Astrocyte (in vitro differentiated cells and primary cell): ENCODE results near the gene TTYH3. TPM values are rescaled to one million over a fixed set of nuclear protein-coding genes. Genes with fewer than 3 reads are reported as not detected.
A peak's percentile ranks its signal among the peaks of the same experiment; 100 is the strongest.
"Not testable (repeated sequence)": the region's sequence is repeated elsewhere in the genome, so short reads cannot be mapped to it uniquely, and the experiment has no call there.

Experiments used
- DNase-seq: peaks from one replicate; pipeline ENCODE4 v3.0.0-alpha.2; 2010; ENCODE audit warnings: low read depth
- FAIRE-seq: peaks from 2 replicates; lab custom pipeline; 2011; peaks lifted over from hg19 to GRCh38; lab: Jason Lieb, UNC
- H2AFZ ChIP-seq: 2 replicates; pipeline ENCODE4 v1.6.0; 2012; ENCODE audit warnings: low read depth, low read length, inconsistent platforms
- H3K27ac ChIP-seq: 2 replicates; pipeline ENCODE4 v1.5.1; 2011; ENCODE audit warnings: low read depth, low read length, inconsistent platforms
- H3K27me3 ChIP-seq: 2 replicates; pipeline ENCODE4 v1.6.0; 2011; ENCODE audit warnings: low read length, inconsistent platforms; ENCODE audit not compliant: insufficient read depth
- H3K36me3 ChIP-seq: 2 replicates; pipeline ENCODE4 v1.5.1; 2011; ENCODE audit warnings: low read length, inconsistent platforms; ENCODE audit not compliant: insufficient read depth
- H3K4me1 ChIP-seq: 2 replicates; pipeline ENCODE4 v1.5.1; 2011; ENCODE audit warnings: low read length, inconsistent platforms; ENCODE audit not compliant: insufficient read depth
- H3K4me2 ChIP-seq: 2 replicates; pipeline ENCODE4 v1.6.0; 2012; ENCODE audit warnings: low read length, inconsistent platforms
- H3K4me3 ChIP-seq: 2 replicates; pipeline ENCODE4 v1.5.1; 2011; ENCODE audit warnings: low read depth, mild to moderate bottlenecking, low read length, inconsistent platforms; ENCODE audit not compliant: insufficient read depth
- H3K79me2 ChIP-seq: 2 replicates; pipeline ENCODE4 v1.6.0; 2012; ENCODE audit warnings: mild to moderate bottlenecking, low read length, inconsistent platforms; ENCODE audit not compliant: insufficient read depth
- H3K9ac ChIP-seq: 2 replicates; pipeline ENCODE4 v1.6.0; 2012; ENCODE audit warnings: mild to moderate bottlenecking, low read length, inconsistent platforms
- H3K9me3 ChIP-seq: 2 replicates; pipeline ENCODE4 v1.5.1; 2012; ENCODE audit warnings: low read depth, mild to moderate bottlenecking, low read length, inconsistent platforms; ENCODE audit not compliant: insufficient read depth
- H4K20me1 ChIP-seq: 2 replicates; pipeline ENCODE4 v1.6.0; 2012; ENCODE audit warnings: low read length, inconsistent platforms; ENCODE audit not compliant: insufficient read depth
- H3K27ac Mint-ChIP-seq: one replicate; pipeline ENCODE4 v1.8.0; 2021; ENCODE audit warnings: mild to moderate bottlenecking, mixed read lengths; ENCODE audit not compliant: unreplicated experiment
- H3K27me3 Mint-ChIP-seq: one replicate; pipeline ENCODE4 v1.8.0; 2021; ENCODE audit warnings: low read depth, mixed read lengths; ENCODE audit not compliant: unreplicated experiment
- H3K36me3 Mint-ChIP-seq: one replicate; pipeline ENCODE4 v1.8.0; 2021; ENCODE audit warnings: low read depth, mixed read lengths; ENCODE audit not compliant: unreplicated experiment
- H3K4me1 Mint-ChIP-seq: one replicate; pipeline ENCODE4 v1.8.0; 2021; ENCODE audit warnings: low read depth, mixed read lengths; ENCODE audit not compliant: unreplicated experiment
- H3K4me3 Mint-ChIP-seq: one replicate; pipeline ENCODE4 v1.8.0; 2021; ENCODE audit warnings: mild to moderate bottlenecking, moderate library complexity, mixed read lengths; ENCODE audit not compliant: unreplicated experiment
- H3K9me3 Mint-ChIP-seq: one replicate; pipeline ENCODE4 v1.8.0; 2021; ENCODE audit warnings: mild to moderate bottlenecking, mixed read lengths; ENCODE audit not compliant: unreplicated experiment
- CTCF ChIP-seq: IDR thresholded peaks from 2 replicates; pipeline ENCODE4 v1.5.1; 2011; ENCODE audit warnings: low read depth, mild to moderate bottlenecking, inconsistent platforms, low read length, moderate library complexity; ENCODE audit not compliant: insufficient read depth
- EZH2 ChIP-seq: IDR thresholded peaks from 2 replicates; pipeline ENCODE4 v1.6.1; 2012; ENCODE audit warnings: mild to moderate bottlenecking, low read length, inconsistent platforms; ENCODE audit not compliant: insufficient read depth
- total RNA-seq: library from RNA; stranded (reverse); gene quantifications from 2 replicates; pipeline ENCODE4 v1.2.1, GENCODE V29; 2021

TTYH3 gene
- total RNA-seq, 1 donor from 2014 or later, result 273 TPM

GRCh38 chr7:2679135-2680127, 47.6 kb downstream of the TTYH3 start:
- H3K9me3 Mint-ChIP-seq, result peaks cover 10% of the 10 kb centered on the region
- Histone ChIP-seq H3K27me3 (peaks cover 10% of the 10 kb centered on the region), H3K4me2 (peak overlapping the region; percentile 58)
- not testable (repeated sequence) for H3K4me1 Mint-ChIP-seq, H3K36me3 Mint-ChIP-seq, H3K27ac ChIP-seq, H3K36me3 ChIP-seq, H3K9ac ChIP-seq, H3K79me2 ChIP-seq, H4K20me1 ChIP-seq, H3K4me3 ChIP-seq, H3K4me3 Mint-ChIP-seq, H3K4me1 ChIP-seq, H3K9me3 ChIP-seq, FAIRE-seq, DNase-seq, H2AFZ ChIP-seq
- peak overlapping the region; percentile 62 for H3K27ac Mint-ChIP-seq
- H3K27me3 Mint-ChIP-seq, result peaks cover 17% of the 10 kb centered on the region

DNA sequence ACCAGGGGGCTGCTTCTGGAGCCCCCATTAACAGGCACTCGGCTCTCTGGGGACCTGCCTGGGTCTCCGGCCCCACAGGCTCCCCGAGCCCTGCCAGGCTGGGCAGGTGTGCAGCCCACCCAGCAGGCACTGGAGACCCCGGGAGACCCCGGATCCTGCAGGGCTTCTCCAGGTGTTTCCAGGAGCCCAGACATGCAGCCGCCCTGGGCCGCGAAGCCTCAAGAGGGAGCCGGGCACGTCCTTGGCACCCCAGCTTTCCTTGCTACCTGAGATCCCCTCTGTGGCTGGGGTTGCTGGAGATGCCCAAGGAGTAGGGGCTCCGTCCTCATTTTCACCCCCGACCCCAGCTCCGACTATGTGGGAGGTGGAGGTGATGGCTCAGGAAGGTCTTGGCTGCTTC, 48.5 kb downstream of the TTYH3 start:
- TF ChIP-seq CTCF (no peak), EZH2 (no peak)
- peaks cover 4% of the 10 kb centered on the region for H3K36me3 Mint-ChIP-seq
- H3K4me3 ChIP-seq, result no peak overlapping the region
- no peak overlapping the region for H3K27ac ChIP-seq
- H3K27ac Mint-ChIP-seq, result no peak overlapping the region
- peaks cover 3% of the 10 kb centered on the region for H3K4me1 Mint-ChIP-seq
- DNase-seq, result no peak
- no peak overlapping the region for H3K9ac ChIP-seq
- peaks cover 3% of the 10 kb centered on the region for H3K4me1 ChIP-seq
- H3K9me3 ChIP-seq, result peaks cover 2% of the 10 kb centered on the region
- peaks cover 14% of the 10 kb centered on the region for H3K27me3 Mint-ChIP-seq
- no peaks in the 10 kb centered on the region for H4K20me1 ChIP-seq
- H3K4me2 ChIP-seq, result no peak overlapping the region
- H3K9me3 Mint-ChIP-seq, result peaks cover 5% of the 10 kb centered on the region
- peaks cover 10% of the 10 kb centered on the region for H3K27me3 ChIP-seq
- no peak overlapping the region for H2AFZ ChIP-seq
- no peak overlapping the region for H3K4me3 Mint-ChIP-seq
- H3K79me2 ChIP-seq, result no peaks in the 10 kb centered on the region
- FAIRE-seq, result no peak
- no peaks in the 10 kb centered on the region for H3K36me3 ChIP-seq

GRCh38 chr7:2680792-2681490, 49.2 kb downstream of the TTYH3 start:
- H3K36me3 ChIP-seq, result no peaks in the 10 kb centered on the region
- H3K27me3 ChIP-seq, result peaks cover 10% of the 10 kb centered on the region
- H3K4me3 ChIP-seq, result no peak overlapping the region
- FAIRE-seq (no peak), DNase-seq (peak; percentile 20)
- H3K79me2 ChIP-seq, result no peaks in the 10 kb centered on the region
- H3K27ac Mint-ChIP-seq, result no peak overlapping the region
- no peak overlapping the region for H3K4me3 Mint-ChIP-seq
- no peak overlapping the region for H3K4me2 ChIP-seq
- H3K9me3 Mint-ChIP-seq, result peaks cover 2% of the 10 kb centered on the region
- peaks cover 3% of the 10 kb centered on the region for H3K4me1 Mint-ChIP-seq
- H3K27me3 Mint-ChIP-seq, result peaks cover 12% of the 10 kb centered on the region
- peaks cover 4% of the 10 kb centered on the region for H3K36me3 Mint-ChIP-seq
- H3K9ac ChIP-seq, result no peak overlapping the region
- no peak overlapping the region for H2AFZ ChIP-seq
- peaks cover 3% of the 10 kb centered on the region for H3K4me1 ChIP-seq
- H3K9me3 ChIP-seq, result no peaks in the 10 kb centered on the region
- TF ChIP-seq EZH2, result no peak
- peak; percentile 52 for TF ChIP-seq CTCF
- no peak overlapping the region for H3K27ac ChIP-seq
- H4K20me1 ChIP-seq, result no peaks in the 10 kb centered on the region
